Midbrain (tissue), 1 donor: Measurements from ENCODE around the gene KAT6B.

ENCODE experiments used
- DNase-seq: peaks from one replicate; lab custom pipeline; 2025; lab: John Stamatoyannopoulos, UW

Gene KAT6B

DNA sequence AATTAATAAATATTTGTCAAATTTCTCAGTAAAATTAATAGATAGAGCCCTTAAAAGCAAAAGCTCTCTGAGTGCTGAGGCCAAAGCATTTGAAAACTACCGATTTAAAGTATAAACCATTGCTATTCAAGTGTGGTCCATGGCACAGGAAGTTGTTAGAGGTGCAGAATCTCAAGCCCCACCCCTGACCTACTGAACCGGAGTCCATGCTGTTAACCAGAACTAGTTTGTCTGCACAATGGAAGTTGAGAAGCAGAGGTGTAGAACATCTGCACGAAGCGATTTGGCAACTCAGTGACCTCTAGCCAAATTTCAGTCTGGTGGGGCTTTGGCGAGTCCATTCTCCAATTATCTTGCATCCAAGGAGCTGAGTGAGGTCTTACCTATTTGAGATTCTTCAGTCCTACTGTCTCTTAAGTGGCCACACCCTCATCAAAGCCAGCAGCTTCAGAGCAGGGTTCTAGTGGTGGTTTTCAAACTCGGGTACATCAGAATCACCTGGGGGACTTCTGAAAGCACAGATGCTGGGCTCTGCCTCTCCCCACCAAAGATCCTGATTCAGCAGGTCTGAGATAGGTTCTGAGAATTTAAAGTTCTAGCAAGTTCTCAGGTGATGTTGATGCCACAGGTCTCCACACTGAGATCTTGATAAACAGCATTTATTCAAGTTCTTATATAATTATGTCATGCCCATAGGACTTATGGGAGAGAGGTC lies 188.3 kb downstream of the KAT6B start:
- no peak for DNase-seq

- DNase-seq: no peak
These were observed 189.0 kb downstream of the KAT6B start for GRCh38 chr10:75015442-75015841.

DNA sequence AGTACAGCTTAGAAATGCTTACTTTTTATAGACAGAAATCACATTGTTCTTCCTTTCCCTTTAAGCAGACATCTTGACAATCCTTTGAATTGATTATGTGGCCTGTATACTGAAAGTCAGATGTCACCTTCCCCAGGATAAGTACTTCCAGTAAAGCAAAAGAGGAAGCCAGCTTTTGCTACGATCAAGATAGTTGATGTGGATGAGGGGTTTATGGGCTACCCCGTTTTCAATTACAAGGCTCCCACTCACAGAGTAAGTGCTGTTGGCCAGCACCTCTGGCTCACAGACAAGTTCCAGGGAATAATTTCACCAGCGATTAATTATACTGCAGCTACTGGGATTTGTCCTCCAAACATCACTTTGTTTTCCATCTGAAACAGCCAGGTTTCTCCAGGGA lies 189.9 kb downstream of the KAT6B start:
- DNase-seq: no peak

GRCh38 chr10:75018251-75018650 lies 191.9 kb downstream of the KAT6B start:
- no peak for DNase-seq

- no peak for DNase-seq
These were observed 192.4 kb downstream of the KAT6B start for GRCh38 chr10:75018686-75019307.

- peak; percentile 38 for DNase-seq
These were observed 193.0 kb downstream of the KAT6B start for GRCh38 chr10:75019370-75019769.

GRCh38 chr10:75020168-75020567 lies 193.8 kb downstream of the KAT6B start:
- DNase-seq: no peak

DNA sequence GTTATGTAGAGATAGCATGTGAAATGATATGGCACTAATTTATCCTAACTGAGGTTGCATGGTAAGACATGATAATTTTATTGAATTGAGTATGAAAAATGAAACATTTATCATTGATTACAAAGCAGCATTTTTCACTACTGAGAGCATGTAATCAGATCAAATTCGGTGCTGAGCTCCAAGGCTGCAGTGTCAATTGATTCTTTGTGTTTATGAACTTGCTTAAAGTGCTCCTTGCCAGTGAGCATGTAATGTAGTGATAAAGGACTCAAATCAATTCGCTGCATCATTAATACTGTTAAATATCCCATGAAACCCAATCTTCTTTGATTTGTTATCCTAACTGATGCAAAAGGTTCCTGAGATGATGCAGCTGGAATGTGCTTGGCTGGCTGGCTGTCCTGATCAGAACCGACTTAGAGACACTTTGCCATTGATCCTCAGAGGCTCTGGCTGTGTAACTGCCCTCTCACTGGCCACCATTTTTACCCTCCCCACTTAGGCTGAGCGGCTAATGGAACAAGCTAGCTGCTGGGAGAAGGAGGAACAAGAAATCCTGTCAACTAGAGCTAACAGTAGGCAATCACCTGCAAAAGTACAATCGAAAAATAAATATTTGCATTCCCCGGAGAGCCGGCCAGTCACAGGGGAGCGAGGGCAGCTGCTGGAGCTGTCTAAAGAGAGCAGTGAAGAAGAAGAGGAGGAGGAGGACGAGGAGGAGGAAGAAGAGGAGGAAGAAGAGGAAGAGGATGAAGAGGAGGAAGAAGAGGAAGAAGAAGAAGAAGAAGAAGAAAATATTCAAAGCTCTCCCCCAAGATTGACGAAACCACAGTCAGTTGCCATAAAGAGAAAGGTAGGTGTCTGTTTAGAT lies 195.2 kb downstream of the KAT6B start:
- no peak for DNase-seq

DNA sequence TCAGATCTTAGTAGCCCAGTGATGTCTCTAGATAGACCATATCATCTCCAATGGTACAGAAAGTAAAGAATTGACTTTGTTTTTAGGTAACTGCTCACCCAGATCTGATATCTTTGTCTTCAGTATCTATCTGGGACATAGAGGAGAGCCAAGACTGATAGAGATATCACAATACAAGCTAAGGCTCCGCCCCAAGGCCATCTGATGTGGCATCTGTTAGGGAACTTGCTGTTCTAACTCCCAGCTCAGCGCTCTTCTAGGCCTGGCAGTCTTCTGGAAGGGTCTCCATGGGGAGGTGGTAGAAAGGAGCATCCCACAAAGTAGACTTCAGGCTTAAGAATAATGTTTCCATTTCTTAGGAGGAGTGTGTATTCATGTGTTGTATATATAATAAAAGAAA lies 196.7 kb downstream of the KAT6B start:
- no peak for DNase-seq

DNA sequence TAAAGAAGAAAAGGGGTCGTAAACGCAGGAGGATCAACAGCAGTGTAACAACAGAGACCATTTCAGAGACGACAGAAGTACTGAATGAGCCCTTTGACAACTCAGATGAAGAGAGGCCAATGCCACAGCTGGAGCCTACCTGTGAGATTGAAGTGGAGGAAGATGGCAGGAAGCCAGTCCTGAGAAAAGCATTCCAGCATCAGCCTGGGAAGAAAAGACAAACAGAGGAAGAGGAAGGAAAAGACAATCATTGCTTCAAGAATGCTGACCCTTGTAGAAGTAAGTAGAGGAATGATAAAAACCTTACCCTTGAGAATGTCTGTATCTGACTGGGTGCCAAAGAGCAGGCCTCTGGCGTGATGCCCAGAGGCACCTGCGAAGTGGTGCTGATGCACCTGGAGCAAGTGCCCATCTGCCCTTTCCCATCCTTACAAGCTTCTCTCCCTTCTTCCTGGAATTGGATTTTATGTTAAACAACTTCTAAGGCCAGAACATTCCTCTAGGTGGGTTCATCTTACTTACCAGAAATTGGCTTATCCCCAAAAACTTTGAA lies 198.6 kb downstream of the KAT6B start:
- no peak for DNase-seq

DNA sequence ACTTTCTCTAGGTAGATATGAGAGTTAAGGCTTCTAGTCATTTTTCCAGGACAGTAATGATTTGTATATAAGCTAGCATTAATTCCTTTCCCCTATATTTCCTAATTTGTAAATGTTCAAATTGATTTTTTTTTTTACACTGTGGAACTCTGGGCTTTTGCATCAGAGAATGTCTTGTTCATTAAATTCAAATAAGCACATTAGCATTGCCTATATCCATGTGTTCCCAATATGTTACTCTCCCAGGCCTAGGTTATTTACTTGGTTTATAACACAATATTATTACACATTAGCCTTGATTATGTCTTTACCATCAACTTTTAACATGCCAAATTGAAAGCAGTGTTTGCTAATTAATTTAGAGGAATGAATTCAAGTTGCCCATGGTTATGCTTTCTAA lies 201.6 kb downstream of the KAT6B start:
- no peak for DNase-seq

GRCh38 chr10:75028748-75029147 lies 202.3 kb downstream of the KAT6B start:
- no peak for DNase-seq

- DNase-seq: no peak
These were observed 203.0 kb downstream of the KAT6B start for GRCh38 chr10:75029420-75029819.

- DNase-seq: no peak
These were observed 203.5 kb downstream of the KAT6B start for GRCh38 chr10:75029857-75030256.

GRCh38 chr10:75030371-75030770 lies 204.0 kb downstream of the KAT6B start:
- no peak for DNase-seq

GRCh38 chr10:75032119-75032518 lies 205.7 kb downstream of the KAT6B start:
- DNase-seq: no peak

GRCh38 chr10:75032813-75033212 lies 206.4 kb downstream of the KAT6B start:
- no peak for DNase-seq

DNA sequence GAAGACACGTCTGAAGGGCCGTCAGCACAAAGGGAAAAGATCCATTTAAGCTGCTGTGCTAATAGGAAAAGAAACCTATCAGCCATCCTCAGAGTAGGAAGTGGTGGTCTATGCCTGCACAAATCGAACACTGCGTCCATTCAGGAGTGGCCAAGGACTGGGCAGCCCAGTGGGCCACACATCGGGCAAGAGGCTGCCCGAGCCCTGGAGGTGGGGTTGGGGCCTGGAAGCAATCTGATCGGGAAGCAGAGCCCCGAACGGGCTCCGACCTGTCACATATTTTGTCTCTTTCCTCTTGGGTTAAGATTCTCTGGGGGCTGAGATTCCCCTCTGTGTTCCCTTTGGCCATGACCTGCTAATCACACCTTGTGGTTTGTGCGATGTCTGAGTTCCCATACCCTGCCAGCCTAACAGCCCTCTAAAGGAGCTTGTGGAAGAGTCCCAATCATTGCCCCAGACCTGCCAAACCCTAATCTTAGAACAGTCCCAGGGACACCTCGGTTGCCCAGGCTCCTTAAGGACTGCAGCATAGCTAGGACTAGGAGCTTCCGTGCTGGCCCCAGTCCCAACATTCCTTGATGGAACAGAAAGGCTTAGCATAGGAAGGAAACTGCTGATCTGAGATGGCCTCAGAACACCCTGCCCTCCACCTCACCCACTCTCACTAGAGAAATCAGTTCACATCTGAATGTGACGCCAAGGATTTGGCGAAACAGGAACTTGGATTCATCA lies 207.2 kb downstream of the KAT6B start:
- DNase-seq: no peak

GRCh38 chr10:75034131-75034512 lies 207.7 kb downstream of the KAT6B start:
- no peak for DNase-seq

- no peak for DNase-seq
These were observed 208.4 kb downstream of the KAT6B start for GRCh38 chr10:75034714-75035258.

DNA sequence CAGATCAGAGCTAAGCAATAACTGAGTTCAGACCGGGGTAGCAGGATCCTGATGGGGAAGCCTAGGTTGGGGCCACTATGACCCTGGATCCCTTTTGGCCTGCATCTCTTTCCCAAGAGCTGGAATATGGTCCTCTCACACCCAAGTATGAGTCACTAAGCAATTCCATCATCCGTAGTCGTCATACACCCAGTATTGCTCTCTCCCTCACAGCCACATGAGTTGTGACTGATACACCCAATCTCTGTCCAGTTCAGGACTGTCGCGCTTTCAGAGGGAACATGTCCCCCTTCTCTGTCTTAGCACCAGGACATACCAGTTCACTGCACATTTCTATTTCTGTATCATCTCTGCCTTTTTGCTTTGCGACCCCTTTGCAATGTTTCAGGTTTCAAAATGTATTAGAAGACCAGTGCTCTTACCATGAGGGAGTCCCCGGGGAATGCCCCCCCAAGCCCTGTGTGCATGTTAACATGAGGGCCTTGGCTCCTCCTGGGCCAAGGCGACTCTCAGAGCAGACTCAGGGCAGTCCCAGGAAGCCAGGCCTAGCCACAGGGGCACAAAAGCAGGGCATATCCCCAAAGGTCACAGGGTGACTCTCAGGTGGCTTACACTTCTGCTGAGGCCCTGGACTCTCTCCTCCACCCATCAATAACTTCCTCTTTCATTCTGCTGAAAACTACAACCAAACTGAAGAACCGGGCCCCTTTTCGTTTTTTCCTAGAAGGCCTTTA lies 209.7 kb downstream of the KAT6B start:
- DNase-seq: no peak
